Measurements from ENCODE around the gene ANKRD44.

Gene ANKRD44

GRCh38 chr2:197189426-197190099, 121.0 kb downstream of the ANKRD44 start:
- in situ Hi-C loops (cut with MboI; ENCODE audit: low sequenced_read_pairs), result no loop called here

GRCh38 chr2:197185676-197186075, 124.9 kb downstream of the ANKRD44 start:
- in situ Hi-C loops (cut with MboI; ENCODE audit: low sequenced_read_pairs), result no loop called here

GRCh38 chr2:197184959-197185586, 125.5 kb downstream of the ANKRD44 start:
- in situ Hi-C loops (cut with MboI; ENCODE audit: low sequenced_read_pairs), result no loop called here

- in situ Hi-C loops (cut with MboI; ENCODE audit: low sequenced_read_pairs), result no loop called here
These were observed 127.2 kb downstream of the ANKRD44 start for GRCh38 chr2:197183355-197183754.

- in situ Hi-C loops (cut with MboI; ENCODE audit: low sequenced_read_pairs), result no loop called here
These were observed 127.9 kb downstream of the ANKRD44 start for GRCh38 chr2:197182668-197183067.

- in situ Hi-C loops (cut with MboI; ENCODE audit: low sequenced_read_pairs), result no loop called here
These were observed 129.1 kb downstream of the ANKRD44 start for GRCh38 chr2:197181491-197181890.

GRCh38 chr2:197179744-197180498, 130.7 kb downstream of the ANKRD44 start:
- in situ Hi-C loops (cut with MboI; ENCODE audit: low sequenced_read_pairs), result no loop called here

GRCh38 chr2:197176522-197176921, 134.1 kb downstream of the ANKRD44 start:
- in situ Hi-C loops (cut with MboI; ENCODE audit: low sequenced_read_pairs), result no loop called here

GRCh38 chr2:197174539-197175094, 136.0 kb downstream of the ANKRD44 start:
- in situ Hi-C loops (cut with MboI; ENCODE audit: low sequenced_read_pairs), result no loop called here

- in situ Hi-C loops (cut with MboI; ENCODE audit: low sequenced_read_pairs), result no loop called here
These were observed 139.0 kb downstream of the ANKRD44 start for GRCh38 chr2:197171582-197171981.

GRCh38 chr2:197170208-197170607, 140.4 kb downstream of the ANKRD44 start:
- in situ Hi-C loops (cut with MboI; ENCODE audit: low sequenced_read_pairs), result no loop called here

- in situ Hi-C loops (cut with MboI; ENCODE audit: low sequenced_read_pairs), result no loop called here
These were observed 141.9 kb downstream of the ANKRD44 start for GRCh38 chr2:197168705-197169104.

- in situ Hi-C loops (cut with MboI; ENCODE audit: low sequenced_read_pairs), result no loop called here
These were observed 142.8 kb downstream of the ANKRD44 start for GRCh38 chr2:197167608-197168314.

GRCh38 chr2:197165020-197165419, 145.6 kb downstream of the ANKRD44 start:
- in situ Hi-C loops (cut with MboI; ENCODE audit: low sequenced_read_pairs), result no loop called here

GRCh38 chr2:197164141-197164754, 146.3 kb downstream of the ANKRD44 start:
- in situ Hi-C loops (cut with MboI; ENCODE audit: low sequenced_read_pairs), result no loop called here

- in situ Hi-C loops (cut with MboI; ENCODE audit: low sequenced_read_pairs), result no loop called here
These were observed 146.9 kb downstream of the ANKRD44 start for GRCh38 chr2:197163712-197164140.

GRCh38 chr2:197161774-197162173, 148.8 kb downstream of the ANKRD44 start:
- in situ Hi-C loops (cut with MboI; ENCODE audit: low sequenced_read_pairs), result no loop called here

- in situ Hi-C loops (cut with MboI; ENCODE audit: low sequenced_read_pairs), result no loop called here
These were observed 150.8 kb downstream of the ANKRD44 start for GRCh38 chr2:197159661-197160211.

- in situ Hi-C loops (cut with MboI; ENCODE audit: low sequenced_read_pairs), result no loop called here
These were observed 151.7 kb downstream of the ANKRD44 start for GRCh38 chr2:197158591-197159550.

Data from HL-60/S4 treated with phorbol 12-myristate 13-acetate at 8.2 ng/mL for 4 days and 3 days (cell line).